Peyer's patch (tissue), 4 donors: ENCODE data around the gene OSTN.

ENCODE experiments used
- CTCF ChIP-seq, 6 experiments: fragments of 450-650 bp in 4 of 6; fragments of 200-600 bp in 2 of 6; sonication (generic) in 1 of 6; IDR thresholded peaks; one replicate each; pipeline ENCODE4 v1.5.1; 2017 to 2019; ENCODE audit warnings: antibody characterized with exemption in 6 of 6, mild to moderate bottlenecking in 3 of 6, moderate library complexity in 1 of 6
- POLR2A ChIP-seq, 2 donors: fragments of 450-650 bp; IDR thresholded peaks; one replicate each; pipeline ENCODE4 v1.5.1; 2017; ENCODE audit warnings: antibody characterized with exemption in 2 of 2, mild to moderate bottlenecking in 2 of 2, moderate library complexity in 2 of 2

GRCh38 chr3:191298846-191299245 is 99.8 kb downstream of the OSTN start:
- no peak for TF ChIP-seq POLR2A (IDR thresholded peaks at IDR 0.05)
- no peak for TF ChIP-seq CTCF (IDR thresholded peaks at IDR 0.05)
